GM21717 (cell line): ENCODE measurements around the gene POU2F3.

Source experiments
- ATAC-seq: cut with Tn5 transposase; IDR thresholded peaks from one replicate; pipeline ENCODE4 v1.9.1; 2021; ENCODE audit warnings: mild to moderate bottlenecking, moderate library complexity; ENCODE audit not compliant: unreplicated experiment

POU2F3 gene

GRCh38 chr11:120314861-120315260 lies 74.9 kb downstream of the POU2F3 start:
- ATAC-seq = no peak

GRCh38 chr11:120316880-120317688 lies 77.1 kb downstream of the POU2F3 start:
- no peak for ATAC-seq

- ATAC-seq = no peak
These were observed 77.9 kb downstream of the POU2F3 start for GRCh38 chr11:120317689-120318480.

- ATAC-seq = no peak
These were observed 79.0 kb downstream of the POU2F3 start for GRCh38 chr11:120318906-120319305.

- peak; percentile 73 for ATAC-seq
These were observed 85.2 kb downstream of the POU2F3 start, which contains the start of gene TLCD5 for GRCh38 chr11:120324932-120325810. TLCD5 (plus strand) TSS chr11:120325299; CDS start chr11:120327442, 2,143 bp downstream.

GRCh38 chr11:120326228-120326627 lies 86.3 kb downstream of the POU2F3 start:
- ATAC-seq = no peak

GRCh38 chr11:120326845-120327281 lies 86.9 kb downstream of the POU2F3 start:
- ATAC-seq = no peak

- ATAC-seq = no peak
These were observed 87.4 kb downstream of the POU2F3 start for GRCh38 chr11:120327311-120327710.

GRCh38 chr11:120329556-120329955 lies 89.6 kb downstream of the POU2F3 start:
- ATAC-seq = no peak

GRCh38 chr11:120330045-120330444 lies 90.1 kb downstream of the POU2F3 start:
- no peak for ATAC-seq

- no peak for ATAC-seq
These were observed 91.5 kb downstream of the POU2F3 start for GRCh38 chr11:120331301-120331996.

GRCh38 chr11:120332822-120333716 lies 93.1 kb downstream of the POU2F3 start:
- no peak for ATAC-seq

GRCh38 chr11:120333801-120334200 lies 93.9 kb downstream of the POU2F3 start:
- no peak for ATAC-seq

- ATAC-seq = no peak
These were observed 94.4 kb downstream of the POU2F3 start for GRCh38 chr11:120334332-120334731.

- ATAC-seq = no peak
These were observed 95.0 kb downstream of the POU2F3 start for GRCh38 chr11:120334894-120335462.

- ATAC-seq = peak; percentile 25
These were observed 95.6 kb downstream of the POU2F3 start for GRCh38 chr11:120335556-120335907.

GRCh38 chr11:120335908-120336640 lies 96.1 kb downstream of the POU2F3 start, which contains the start of gene ARHGEF12:
ARHGEF12 (plus strand) TSS chr11:120336413; CDS start chr11:120337244, 831 bp downstream.
- ATAC-seq = peak; percentile 44
